ENCODE data around the gene C13orf42.
A peak's percentile ranks its signal among the peaks of the same experiment; 100 is the strongest.

C13orf42 gene

DNA sequence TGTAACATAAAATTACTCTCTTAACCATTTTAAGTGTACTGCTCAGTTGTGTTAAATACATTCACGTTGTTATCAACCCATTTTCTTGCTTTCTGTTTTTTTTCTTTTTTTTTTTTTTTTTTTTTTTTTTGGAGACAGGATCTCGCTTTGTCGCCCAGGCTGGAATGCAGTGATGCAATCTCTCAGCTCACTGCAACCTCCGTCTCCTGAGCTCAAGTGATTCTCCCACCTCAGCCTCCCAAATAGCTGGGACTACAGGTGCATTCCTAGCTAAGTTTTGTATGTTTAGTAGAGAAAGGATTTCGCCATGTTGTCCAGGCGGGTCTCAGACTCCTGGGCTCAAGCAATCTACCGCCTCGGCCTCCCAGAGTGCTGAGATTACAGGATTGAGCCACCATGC is 42.5 kb upstream of the C13orf42 start:
- H3K27ac ChIP-seq, result no peak overlapping the region
- TF ChIP-seq CTCF (conservative IDR thresholded peaks at IDR 0.05), result no peak

DNA sequence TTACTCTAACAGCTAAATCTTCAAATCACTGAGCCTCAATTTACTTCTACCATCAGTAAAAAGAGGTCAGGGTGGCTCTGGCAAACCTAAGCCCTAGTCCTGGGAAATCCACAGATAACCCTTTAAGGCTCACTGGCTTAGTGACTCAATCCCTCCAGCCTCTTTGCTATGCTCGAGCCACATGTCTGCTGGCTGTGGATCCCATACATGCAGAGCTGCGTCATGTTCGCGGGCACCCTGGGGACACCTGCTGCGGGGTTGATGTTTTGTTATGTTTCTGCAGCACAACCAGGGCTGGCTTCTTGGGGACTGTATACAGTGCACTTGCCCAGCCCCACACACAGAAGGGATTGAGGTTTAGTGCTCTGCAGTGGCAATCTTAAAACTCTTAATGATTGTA is 41.6 kb upstream of the C13orf42 start:
- no peak overlapping the region for H3K27ac ChIP-seq
- TF ChIP-seq CTCF (conservative IDR thresholded peaks at IDR 0.05), result no peak

- H3K27ac ChIP-seq, result no peak overlapping the region
- no peak for TF ChIP-seq CTCF (conservative IDR thresholded peaks at IDR 0.05)
These were observed 40.4 kb upstream of the C13orf42 start for GRCh38 chr13:51151463-51151862.

GRCh38 chr13:51148952-51149573 is 38.0 kb upstream of the C13orf42 start:
- no peak overlapping the region; the same call in 1 of the 2 replicates for H3K27ac ChIP-seq
- TF ChIP-seq CTCF (conservative IDR thresholded peaks at IDR 0.05), result peak; percentile 92

- TF ChIP-seq CTCF (conservative IDR thresholded peaks at IDR 0.05), result no peak
- no peak overlapping the region; the same call in 1 of the 2 replicates for H3K27ac ChIP-seq
These were observed 37.3 kb upstream of the C13orf42 start for GRCh38 chr13:51148223-51148951.

DNA sequence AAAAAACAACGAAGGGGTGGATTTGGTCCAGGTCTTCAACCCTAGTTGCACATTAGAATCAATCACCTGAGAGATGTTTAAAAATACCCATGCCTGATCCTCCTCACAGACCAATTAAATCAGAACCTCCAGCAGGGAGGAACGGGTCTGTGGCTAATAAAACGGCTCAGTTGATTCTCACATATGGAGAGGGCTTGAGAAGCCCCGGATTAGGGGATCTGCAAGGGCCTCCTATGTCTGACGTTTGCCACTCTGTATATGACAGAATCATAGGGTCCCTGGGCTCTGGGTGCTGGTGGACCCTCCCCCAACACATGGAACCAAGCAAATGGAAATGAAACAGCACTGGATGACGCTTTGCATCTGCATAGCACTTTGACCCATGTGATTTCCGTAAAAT is 36.7 kb upstream of the C13orf42 start:
- no peak overlapping the region for H3K27ac ChIP-seq
- no peak for TF ChIP-seq CTCF (conservative IDR thresholded peaks at IDR 0.05)

GRCh38 chr13:51146667-51147066 is 35.6 kb upstream of the C13orf42 start:
- TF ChIP-seq CTCF (conservative IDR thresholded peaks at IDR 0.05), result no peak
- no peak overlapping the region for H3K27ac ChIP-seq
